Measurements from ENCODE around the gene CDYL. TPM values are rescaled to one million over a fixed set of nuclear protein-coding genes. Genes with fewer than 3 reads are reported as not detected.

CDYL gene
- total and polyA plus RNA-seq, 2 of the 4 experiments (the other 2 are of a cell fraction) = 14.2 to 92.1 TPM

- Histone ChIP-seq H3K14ac (replicated peaks; ENCODE audit: low read depth, low read length) (no peak overlapping the region), H4K8ac (ENCODE audit: low read depth in 2 of 2, low read length in 2 of 2) (no peak overlapping the region), H2AK5ac (ENCODE audit: low read depth, low read length) (no peak overlapping the region), H3K4me2 (ENCODE audit: low read depth, low read length) (no peak overlapping the region), H2BK20ac (ENCODE audit: low read depth, low read length) (no peak overlapping the region), H3K4ac (ENCODE audit: low read depth, low read length) (no peak overlapping the region), H3K36me3 (ENCODE audit: control insufficient read depth, insufficient read depth, low read length) (no peaks in the 10 kb centered on the region), H3K23ac (ENCODE audit: low read depth, low read length) (no peak overlapping the region), H3K4me1 (ENCODE audit: control insufficient read depth, insufficient read depth, low read length) (peaks cover 2% of the 10 kb centered on the region; the same call in 1 of the 2 replicates), H3K9me1 (ENCODE audit: insufficient read depth, low read length) (no peaks in the 10 kb centered on the region), H3K18ac (ENCODE audit: low read depth, low read length) (no peak overlapping the region), H2BK120ac (ENCODE audit: low read depth, low read length) (no peak overlapping the region), H3K9ac (ENCODE audit: low read depth, low read length) (no peak overlapping the region), H4K20me1 (ENCODE audit: insufficient read depth, low read length) (no peaks in the 10 kb centered on the region), H3K56ac (ENCODE audit: extremely low read depth, insufficient read depth, low read length) (no peak overlapping the region), H3K27ac (ENCODE audit: insufficient read depth, low read length) (no peak overlapping the region), H4K5ac (ENCODE audit: low read depth, low read length) (no peak overlapping the region), H3K9me3 (ENCODE audit: control insufficient read depth, insufficient read depth, low read length) (no peaks in the 10 kb centered on the region), H3K27me3 (ENCODE audit: control insufficient read depth, insufficient read depth, low read length) (peaks cover 26% of the 10 kb centered on the region), H2AK9ac (replicated peaks; ENCODE audit: low read depth, low read length, poor library complexity) (no peak overlapping the region), H2BK15ac (ENCODE audit: low read depth, low read length) (no peak overlapping the region), H2AFZ (replicated peaks; ENCODE audit: low read length, poor library complexity) (no peak overlapping the region), H3K4me3 (ENCODE audit: insufficient read depth, low read depth, low read length) (no peak overlapping the region), H4K91ac (ENCODE audit: insufficient read depth, low read depth, low read length) (no peak overlapping the region), H3K79me1 (ENCODE audit: low read depth in 1 of 2, low read length in 2 of 2) (no peaks in the 10 kb centered on the region), H2BK5ac (ENCODE audit: low read depth, low read length, poor library complexity, severe bottlenecking) (no peak overlapping the region)
- ChIA-PET CTCF (no interaction called here), POLR2A (ENCODE audit: unreplicated experiment) (no interaction called here)
- WGBS, 2 experiments (ENCODE audit: extremely low coverage in 2 of 2, insufficient read length in 1 of 2) = no CpG with 5 or more reads among the region's 7 CpGs
- ATAC-seq (ENCODE audit: low read depth) (no peak), DNase-seq (no peak)
- no TSS peak for BruUV-seq (replicated peaks)
- dilution Hi-C loops (cut with HindIII; ENCODE audit: low sequenced_read_pairs, unreplicated experiment) = no loop called here
- in situ Hi-C loops (cut with MboI; ENCODE audit: low sequenced_read_pairs) = no loop called here
- intact Hi-C loops (cut with micrococcal nuclease) = no loop called here
- TF ChIP-seq MXI1 (IDR thresholded peaks at IDR 0.05; ENCODE audit: borderline replicate concordance, low read depth, low read length) = no peak
- TF ChIP-seq FOS (IDR thresholded peaks at IDR 0.05; ENCODE audit: low read depth, low read length) = no peak
- TF ChIP-seq BHLHE40 (IDR thresholded peaks at IDR 0.05; ENCODE audit: low read depth, low read length) = no peak
- no peak for TF ChIP-seq MAZ (IDR thresholded peaks at IDR 0.05; ENCODE audit: borderline replicate concordance, low read depth, low read length)
- no peak for TF ChIP-seq SMC3 (IDR thresholded peaks at IDR 0.05; ENCODE audit: low read depth, low read length)
- TF ChIP-seq ELK1 (IDR thresholded peaks at IDR 0.05; ENCODE audit: borderline replicate concordance, low read depth, low read length) = no peak
- no peak for TF ChIP-seq RCOR1 (IDR thresholded peaks at IDR 0.05; ENCODE audit: insufficient replicate concordance, low read length)
- TF ChIP-seq CTCF (conservative IDR thresholded peaks at IDR 0.05; ENCODE audit: low read depth, low read length) = no peak
- no peak for TF ChIP-seq RAD21 (IDR thresholded peaks at IDR 0.05; ENCODE audit: low read length)
- no peak for TF ChIP-seq NFE2L2 (IDR thresholded peaks at IDR 0.05; ENCODE audit: low read depth, low read length)
Observed at GRCh38 chr6:4751823-4752464, 24.3 kb upstream of the CDYL start.

Data from IMR-90 (cell line).